HCT116 (cell line): ENCODE measurements around the gene LCP1. TPM values are rescaled to one million over a fixed set of nuclear protein-coding genes. Genes with fewer than 3 reads are reported as not detected.

Source experiments
- ATAC-seq: fragments of 200-7000 bp; cut with Tn5 transposase; 2 replicates; pipeline ENCODE4 v1.9.1; 2020; ENCODE audit warnings: mild to moderate bottlenecking, moderate library complexity
- BruUV-seq: library from RNA; stranded (reverse); fragments of 400-500 nt; replicated peaks from 2 replicates; lab custom pipeline; 2021; lab: Mats Ljungman, UMichigan
- CTCF ChIA-PET: fragments of 300-600 bp; sonication (Branson Sonifier 250); formaldehyde crosslinking; loops from one replicate; lab custom pipeline; 2021; ENCODE audit warnings: antibody characterized with exemption; lab: Charles Lee
- POLR2A ChIA-PET: fragments of 300-600, 350-600 bp; sonication (Branson Sonifier 250); formaldehyde crosslinking; loops from one replicate; lab custom pipeline; 2021; ENCODE audit warnings: antibody characterized with exemption; lab: Charles Lee
- RAD21 ChIA-PET, 2 experiments: fragments of 300-600 bp; sonication (Branson Sonifier 250); formaldehyde crosslinking; loops; one replicate each; lab custom pipeline; 2023; ENCODE audit warnings: low total read pairs in 2 of 2; ENCODE audit not compliant: uncharacterized antibody in 2 of 2, unreplicated experiment in 2 of 2, low non-redundant PET in 1 of 2; lab: Charles Lee
- DNase-seq: peaks from one replicate; pipeline ENCODE4 v3.0.0-alpha.2; 2010; ENCODE audit warnings: low read depth, low spot score
- H2AFZ ChIP-seq: fragments of 200-600 bp; shearing (Covaris generic), sonication (generic); 2 replicates; pipeline ENCODE4 v1.6.1; 2017; ENCODE audit warnings: low read depth, mixed run types, mixed read lengths, antibody characterized with exemption, low read length; ENCODE audit not compliant: poor library complexity, severe bottlenecking
- H3K27ac ChIP-seq: 2 replicates; pipeline ENCODE4 v1.5.1; 2012; ENCODE audit warnings: low read depth, low read length
- H3K27me3 ChIP-seq: fragments of 200-600 bp; sonication (generic); 2 replicates; pipeline ENCODE4 v1.6.1; 2016; ENCODE audit warnings: mixed run types, low read length, mixed read lengths; ENCODE audit not compliant: insufficient read depth
- H3K36me3 ChIP-seq, 2 experiments: fragments of 200-500 bp in 1 of 2; fragments of 200-600 bp in 1 of 2; sonication (Bioruptor generic) in 1 of 2; sonication (generic) in 1 of 2; 2 replicates each; pipeline versions ENCODE4 v1.5.1 to v1.6.1; 2014 to 2016; ENCODE audit warnings: low read length in 2 of 2, inconsistent platforms in 1 of 2, mixed read lengths in 1 of 2, mixed run types in 1 of 2; ENCODE audit not compliant: insufficient read depth in 2 of 2, control insufficient read depth in 1 of 2
- H3K4me1 ChIP-seq, 2 experiments: fragments of 200-600 bp in 1 of 2; sonication (generic) in 1 of 2; 2 replicates each; pipeline versions ENCODE4 v1.5.1 to v1.6.1; 2012 to 2017; ENCODE audit warnings: low read length in 2 of 2, inconsistent platforms in 1 of 2, mild to moderate bottlenecking in 1 of 2, mixed read lengths in 1 of 2, mixed run types in 1 of 2, moderate library complexity in 1 of 2; ENCODE audit not compliant: insufficient read depth in 2 of 2, control insufficient read depth in 1 of 2
- H3K4me2 ChIP-seq: fragments of 200-600 bp; sonication (generic); 2 replicates; pipeline ENCODE4 v1.6.1; 2017; ENCODE audit warnings: mixed run types, low read length, mixed read lengths
- H3K4me3 ChIP-seq, 2 experiments: fragments of 200-600 bp in 1 of 2; sonication (generic) in 1 of 2; replicated peaks in 1 of 2; 2 replicates each; pipeline ENCODE4 v1.5.1; 2011 to 2016; ENCODE audit warnings: low read length in 2 of 2, control low read depth in 1 of 2, low read depth in 1 of 2, mild to moderate bottlenecking in 1 of 2, mixed read lengths in 1 of 2, mixed run types in 1 of 2
- H3K79me2 ChIP-seq: fragments of 200-600 bp; sonication (generic); 2 replicates; pipeline ENCODE4 v1.6.1; 2017; ENCODE audit warnings: mild to moderate bottlenecking, mixed run types, low read length, moderate library complexity, mixed read lengths; ENCODE audit not compliant: insufficient read depth
- H3K9ac ChIP-seq: fragments of 200-600 bp; sonication (generic); 2 replicates; pipeline ENCODE4 v1.6.1; 2016; ENCODE audit warnings: low read length, mixed read lengths
- H3K9me2 ChIP-seq: fragments of 200-600 bp; sonication (generic), shearing (Covaris generic); 2 replicates; pipeline ENCODE4 v1.6.1; 2017; ENCODE audit warnings: mixed run types, mild to moderate bottlenecking, moderate library complexity; ENCODE audit not compliant: insufficient read depth
- H3K9me3 ChIP-seq, 2 experiments: fragments of 200-500 bp in 1 of 2; fragments of 200-600 bp in 1 of 2; sonication (Bioruptor generic) in 1 of 2; sonication (generic) in 1 of 2; 2 replicates each; pipeline ENCODE4 v1.6.1; 2014 to 2017; ENCODE audit warnings: low read length in 2 of 2, mixed read lengths in 2 of 2, inconsistent platforms in 1 of 2, low read depth in 1 of 2, mild to moderate bottlenecking in 1 of 2, mixed run types in 1 of 2, moderate library complexity in 1 of 2; ENCODE audit not compliant: control insufficient read depth in 1 of 2, insufficient read depth in 1 of 2
- H4K20me1 ChIP-seq: fragments of 200-600 bp; sonication (generic), shearing (Covaris generic); 2 replicates; pipeline ENCODE4 v1.6.1; 2017; ENCODE audit warnings: mixed run types, mild to moderate bottlenecking, moderate library complexity; ENCODE audit not compliant: insufficient read depth
- CBX3 ChIP-seq: IDR thresholded peaks from 2 replicates; pipeline ENCODE4 v1.6.1; 2012; ENCODE audit warnings: low read depth
- EGR1 ChIP-seq: IDR thresholded peaks from 2 replicates; pipeline ENCODE4 v1.6.1; 2012; ENCODE audit warnings: low read depth
- EZH2 ChIP-seq: fragments of 200-600 bp; sonication (generic); IDR thresholded peaks from 2 replicates; pipeline ENCODE4 v1.6.1; 2017; ENCODE audit warnings: antibody characterized with exemption, mixed run types
- MAX ChIP-seq: IDR thresholded peaks from 2 replicates; pipeline ENCODE4 v1.6.1; 2012
- POLR2AphosphoS5 ChIP-seq: IDR thresholded peaks from 2 replicates; pipeline ENCODE4 v1.6.1; 2011; ENCODE audit warnings: mild to moderate bottlenecking, low read depth, low read length, moderate library complexity
- REST ChIP-seq: IDR thresholded peaks from 2 replicates; pipeline ENCODE4 v1.6.1; 2012; ENCODE audit warnings: low read depth
- SP1 ChIP-seq: IDR thresholded peaks from 2 replicates; pipeline ENCODE4 v1.6.1; 2012; ENCODE audit warnings: low read depth
- SRF ChIP-seq: IDR thresholded peaks from 2 replicates; pipeline ENCODE4 v1.6.1; 2012; ENCODE audit warnings: low read depth
- TCF7L2 ChIP-seq: IDR thresholded peaks from 2 replicates; pipeline ENCODE4 v1.7.0; 2011; ENCODE audit warnings: borderline replicate concordance, inconsistent platforms; ENCODE audit not compliant: insufficient read depth, insufficient read length; ENCODE audit errors: extremely low read depth
- ZFX ChIP-seq: fragments of 450-650 bp; IDR thresholded peaks from 2 replicates; pipeline ENCODE4 v1.6.1; 2017
- intact Hi-C: fragments of 100-400 bp; cut with micrococcal nuclease; formaldehyde crosslinking; loops from 2 replicates; pipeline ENCODE4 v1.10.0; 2022
- total RNA-seq: library from RNA; stranded (reverse); gene quantifications from one replicate; pipeline ENCODE4 v1.2.1, GENCODE V29; 2021; ENCODE audit not compliant: unreplicated experiment
- TF ChIP-seq, protein P1 (sequence below): IDR thresholded peaks from 2 replicates; pipeline ENCODE4 v1.6.1; 2012

LCP1 gene
- total RNA-seq, 1 experiment from 2014 or later, result 2.2 TPM

DNA sequence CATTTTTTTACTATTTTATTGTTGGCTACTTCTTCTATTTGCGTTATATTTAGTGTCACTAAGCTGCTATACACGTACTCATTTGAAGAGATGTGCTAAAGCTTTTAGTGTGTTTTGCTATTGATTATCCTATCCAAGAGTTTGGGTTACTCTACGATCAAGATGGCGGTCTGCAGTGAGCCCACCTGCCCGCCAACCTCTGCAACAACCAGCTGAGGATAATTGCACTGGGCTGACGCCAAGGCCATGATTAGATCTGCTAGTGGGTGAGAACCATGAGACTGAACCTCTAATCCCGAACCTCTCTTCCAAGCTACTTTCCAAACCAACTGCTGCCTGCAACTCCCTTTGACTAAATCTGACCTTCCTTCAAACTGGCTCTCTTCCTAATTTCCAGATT, 78.9 kb downstream of the LCP1 start:
- RAD21 ChIA-PET, result no interaction called here

More for the DNA sequence above, 78.9 kb downstream of the LCP1 start:
- H3K4me3 ChIP-seq, result no peak overlapping the region
- POLR2A ChIA-PET, result no interaction called here
- no peak for DNase-seq
- no TSS peak for BruUV-seq
- no peaks in the 10 kb centered on the region for H3K27me3 ChIP-seq
- no peaks in the 10 kb centered on the region for H3K79me2 ChIP-seq
- no peaks in the 10 kb centered on the region for H3K36me3 ChIP-seq
- H3K9me3 ChIP-seq, result no peaks in the 10 kb centered on the region
- ATAC-seq, result no peak
- CTCF ChIA-PET, result no interaction called here
- TF ChIP-seq EGR1 (no peak), MAX (no peak), SP1 (no peak), POLR2AphosphoS5 (no peak), TCF7L2 (no peak), EZH2 (no peak), SRF (no peak), CBX3 (no peak), ZFX (no peak), REST (no peak)
- TF ChIP-seq, protein P1, sequence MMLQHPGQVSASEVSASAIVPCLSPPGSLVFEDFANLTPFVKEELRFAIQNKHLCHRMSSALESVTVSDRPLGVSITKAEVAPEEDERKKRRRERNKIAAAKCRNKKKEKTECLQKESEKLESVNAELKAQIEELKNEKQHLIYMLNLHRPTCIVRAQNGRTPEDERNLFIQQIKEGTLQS, result no peak
- no peaks in the 10 kb centered on the region for H3K9me2 ChIP-seq
- intact Hi-C loops, result no loop called here
- H4K20me1 ChIP-seq, result no peaks in the 10 kb centered on the region
- H3K4me1 ChIP-seq, result no peaks in the 10 kb centered on the region
- H3K27ac ChIP-seq, result no peak overlapping the region
- H3K4me2 ChIP-seq, result no peak overlapping the region
- no peak overlapping the region for H3K9ac ChIP-seq
- no peak overlapping the region for H2AFZ ChIP-seq
